UCSD-AML1 (cell line): ENCODE data around the gene SGO2.
"Not testable (repeated sequence)": the region's sequence is repeated elsewhere in the genome, so short reads cannot be mapped to it uniquely, and the experiment has no call there.

Source experiments
- DNase-seq: peaks from one replicate; lab custom pipeline; 2025; ENCODE audit not compliant: unreplicated experiment; lab: John Stamatoyannopoulos, UW

The SGO2 gene

GRCh38 chr2:200515155-200515554, 10.9 kb upstream of the SGO2 start:
- no peak for DNase-seq

- DNase-seq, result no peak
Observed at GRCh38 chr2:200523158-200523557, 2.8 kb upstream of the SGO2 start.

- DNase-seq, result no peak
Observed at GRCh38 chr2:200523604-200524003, 2.4 kb upstream of the SGO2 start.

- no peak for DNase-seq
Observed at GRCh38 chr2:200525066-200525465, 941 bp upstream of the SGO2 start.

GRCh38 chr2:200525551-200525881, 491 bp upstream of the SGO2 start:
- DNase-seq, result no peak

- DNase-seq, result no peak
Observed at GRCh38 chr2:200528228-200528627, 2.2 kb downstream of the SGO2 start.

GRCh38 chr2:200533754-200534153, 7.7 kb downstream of the SGO2 start:
- no peak for DNase-seq

- DNase-seq, result no peak
Observed at GRCh38 chr2:200534572-200534971, 8.6 kb downstream of the SGO2 start.

GRCh38 chr2:200538139-200538538, 12.1 kb downstream of the SGO2 start:
- DNase-seq, result no peak

- DNase-seq, result no peak
Observed at GRCh38 chr2:200540793-200541192, 14.8 kb downstream of the SGO2 start.

- not testable (repeated sequence) for DNase-seq
Observed at GRCh38 chr2:200566596-200566995, 40.6 kb downstream of the SGO2 start.

- no peak for DNase-seq
Observed at GRCh38 chr2:200567932-200568331, 41.9 kb downstream of the SGO2 start.

GRCh38 chr2:200575957-200576356, 50.0 kb downstream of the SGO2 start:
- no peak for DNase-seq

- DNase-seq, result no peak
Observed at GRCh38 chr2:200577027-200577426, 51.0 kb downstream of the SGO2 start.

- no peak for DNase-seq
Observed at GRCh38 chr2:200578778-200579177, 52.8 kb downstream of the SGO2 start.

- DNase-seq, result no peak
Observed at GRCh38 chr2:200584639-200585038, 58.6 kb downstream of the SGO2 start.

- DNase-seq, result no peak
Observed at GRCh38 chr2:200585340-200585729, 59.3 kb downstream of the SGO2 start.

GRCh38 chr2:200585730-200586643, 60.0 kb downstream of the SGO2 start, which contains the start of gene AOX1:
Gene AOX1 (plus strand): TSS chr2:200586014. CDS start chr2:200586109, 95 bp downstream.
- no peak for DNase-seq

GRCh38 chr2:200586644-200586975, 60.6 kb downstream of the SGO2 start:
- DNase-seq, result no peak

GRCh38 chr2:200587007-200587616, 61.1 kb downstream of the SGO2 start:
- DNase-seq, result no peak

- DNase-seq, result no peak
Observed at GRCh38 chr2:200588076-200588678, 62.2 kb downstream of the SGO2 start.

- no peak for DNase-seq
Observed at GRCh38 chr2:200590090-200590489, 64.1 kb downstream of the SGO2 start.
